ENCODE results near the gene BID. TPM values are rescaled to one million over a fixed set of nuclear protein-coding genes. Genes with fewer than 3 reads are reported as not detected.

BID gene
- polyA plus RNA-seq, 1 donor from 2014 or later, result 88.6 TPM

DNA sequence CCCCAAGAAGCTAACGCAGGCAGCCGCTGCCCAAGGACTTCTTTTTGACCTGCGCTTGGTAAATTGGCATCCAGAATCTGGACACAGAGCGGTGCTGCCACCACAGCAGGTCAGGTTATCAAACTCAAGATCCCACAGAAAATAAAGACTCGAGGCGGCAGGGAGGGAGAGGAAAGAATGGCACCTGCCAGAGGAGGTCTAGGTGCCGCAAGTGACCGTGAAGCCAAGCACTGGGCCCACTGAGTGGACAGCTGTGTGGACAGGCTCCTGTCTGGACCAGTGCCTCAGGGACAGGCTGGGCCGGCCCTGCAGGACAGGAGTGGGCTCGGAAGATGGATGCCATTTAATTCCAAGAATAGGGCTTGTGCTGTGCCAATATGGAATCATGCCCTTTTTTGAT is 27.4 kb downstream of the BID start:
- H3K9me3 ChIP-seq (ENCODE audit: low read length), result no peaks in the 10 kb centered on the region
- H3F3A ChIP-seq (ENCODE audit: insufficient read depth, low read length, poor library complexity, severe bottlenecking), result no peaks in the 10 kb centered on the region
- H3K4me2 ChIP-seq (ENCODE audit: low read length), result no peak overlapping the region
- H3K4me3 ChIP-seq (ENCODE audit: low read length), result no peak overlapping the region
- H3K36me3 ChIP-seq (ENCODE audit: insufficient read depth, low read length), result no peaks in the 10 kb centered on the region
- H3K79me2 ChIP-seq (replicated peaks; ENCODE audit: insufficient read depth, low read length), result no peaks in the 10 kb centered on the region
- no peaks in the 10 kb centered on the region for H3K27me3 ChIP-seq (ENCODE audit: insufficient read depth, low read depth, low read length)
- no peak overlapping the region for H2AFZ ChIP-seq (ENCODE audit: low read depth, low read length)
- H3K9me2 ChIP-seq (ENCODE audit: insufficient read depth, low read length), result no peaks in the 10 kb centered on the region
- no peak overlapping the region for H3K9ac ChIP-seq (ENCODE audit: low read length)
- H4K20me1 ChIP-seq (ENCODE audit: insufficient read depth), result no peaks in the 10 kb centered on the region
- no peak overlapping the region for H3K27ac ChIP-seq (ENCODE audit: low read length)
- TF ChIP-seq TAF1 (IDR thresholded peaks at IDR 0.05; ENCODE audit: low read depth) (no peak), MXI1 (conservative IDR thresholded peaks at IDR 0.05; ENCODE audit: poor library complexity, severe bottlenecking) (no peak)

DNA sequence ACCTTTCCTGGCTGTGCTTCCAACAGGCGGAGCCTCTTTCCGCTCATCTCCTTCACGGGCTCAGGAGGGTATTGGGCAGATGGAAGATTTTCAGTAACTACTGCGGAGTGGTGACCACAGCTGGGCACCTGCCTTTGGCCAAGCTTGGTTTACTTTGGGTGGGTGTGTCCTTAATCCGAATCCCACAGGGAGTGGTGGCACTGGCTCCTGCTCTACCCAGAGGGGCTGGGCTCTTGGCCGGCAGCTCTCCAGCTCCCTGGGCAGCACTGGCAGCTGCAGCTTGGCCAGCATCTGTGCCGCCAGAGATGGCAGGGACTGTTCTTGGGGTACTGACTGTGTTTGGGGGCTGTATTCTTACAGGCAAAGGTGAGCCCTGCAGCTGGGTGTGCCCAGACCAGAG is 29.8 kb downstream of the BID start:
- Histone ChIP-seq H3K27ac (ENCODE audit: low read length) (no peak overlapping the region), H3K27me3 (ENCODE audit: insufficient read depth, low read depth, low read length) (no peaks in the 10 kb centered on the region), H3K4me3 (ENCODE audit: low read length) (no peak overlapping the region), H3K4me2 (ENCODE audit: low read length) (no peak overlapping the region), H3F3A (ENCODE audit: insufficient read depth, low read length, poor library complexity, severe bottlenecking) (no peaks in the 10 kb centered on the region), H3K9me2 (ENCODE audit: insufficient read depth, low read length) (no peaks in the 10 kb centered on the region), H3K9me3 (ENCODE audit: low read length) (no peaks in the 10 kb centered on the region), H4K20me1 (ENCODE audit: insufficient read depth) (no peaks in the 10 kb centered on the region), H3K79me2 (replicated peaks; ENCODE audit: insufficient read depth, low read length) (no peaks in the 10 kb centered on the region), H2AFZ (ENCODE audit: low read depth, low read length) (no peak overlapping the region), H3K9ac (ENCODE audit: low read length) (no peak overlapping the region), H3K36me3 (ENCODE audit: insufficient read depth, low read length) (no peaks in the 10 kb centered on the region)
- TF ChIP-seq SMC3 (conservative IDR thresholded peaks at IDR 0.05; ENCODE audit: poor library complexity), result no peak
- TF ChIP-seq, protein P1, sequence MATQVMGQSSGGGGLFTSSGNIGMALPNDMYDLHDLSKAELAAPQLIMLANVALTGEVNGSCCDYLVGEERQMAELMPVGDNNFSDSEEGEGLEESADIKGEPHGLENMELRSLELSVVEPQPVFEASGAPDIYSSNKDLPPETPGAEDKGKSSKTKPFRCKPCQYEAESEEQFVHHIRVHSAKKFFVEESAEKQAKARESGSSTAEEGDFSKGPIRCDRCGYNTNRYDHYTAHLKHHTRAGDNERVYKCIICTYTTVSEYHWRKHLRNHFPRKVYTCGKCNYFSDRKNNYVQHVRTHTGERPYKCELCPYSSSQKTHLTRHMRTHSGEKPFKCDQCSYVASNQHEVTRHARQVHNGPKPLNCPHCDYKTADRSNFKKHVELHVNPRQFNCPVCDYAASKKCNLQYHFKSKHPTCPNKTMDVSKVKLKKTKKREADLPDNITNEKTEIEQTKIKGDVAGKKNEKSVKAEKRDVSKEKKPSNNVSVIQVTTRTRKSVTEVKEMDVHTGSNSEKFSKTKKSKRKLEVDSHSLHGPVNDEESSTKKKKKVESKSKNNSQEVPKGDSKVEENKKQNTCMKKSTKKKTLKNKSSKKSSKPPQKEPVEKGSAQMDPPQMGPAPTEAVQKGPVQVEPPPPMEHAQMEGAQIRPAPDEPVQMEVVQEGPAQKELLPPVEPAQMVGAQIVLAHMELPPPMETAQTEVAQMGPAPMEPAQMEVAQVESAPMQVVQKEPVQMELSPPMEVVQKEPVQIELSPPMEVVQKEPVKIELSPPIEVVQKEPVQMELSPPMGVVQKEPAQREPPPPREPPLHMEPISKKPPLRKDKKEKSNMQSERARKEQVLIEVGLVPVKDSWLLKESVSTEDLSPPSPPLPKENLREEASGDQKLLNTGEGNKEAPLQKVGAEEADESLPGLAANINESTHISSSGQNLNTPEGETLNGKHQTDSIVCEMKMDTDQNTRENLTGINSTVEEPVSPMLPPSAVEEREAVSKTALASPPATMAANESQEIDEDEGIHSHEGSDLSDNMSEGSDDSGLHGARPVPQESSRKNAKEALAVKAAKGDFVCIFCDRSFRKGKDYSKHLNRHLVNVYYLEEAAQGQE (IDR thresholded peaks at IDR 0.05; ENCODE audit: borderline replicate concordance), result no peak
- TF ChIP-seq MXI1 (conservative IDR thresholded peaks at IDR 0.05; ENCODE audit: poor library complexity, severe bottlenecking), result no peak
- no peak for TF ChIP-seq EP300 (conservative IDR thresholded peaks at IDR 0.05; ENCODE audit: poor library complexity, severe bottlenecking)
- no peak for TF ChIP-seq RAD21 (conservative IDR thresholded peaks at IDR 0.05)

DNA sequence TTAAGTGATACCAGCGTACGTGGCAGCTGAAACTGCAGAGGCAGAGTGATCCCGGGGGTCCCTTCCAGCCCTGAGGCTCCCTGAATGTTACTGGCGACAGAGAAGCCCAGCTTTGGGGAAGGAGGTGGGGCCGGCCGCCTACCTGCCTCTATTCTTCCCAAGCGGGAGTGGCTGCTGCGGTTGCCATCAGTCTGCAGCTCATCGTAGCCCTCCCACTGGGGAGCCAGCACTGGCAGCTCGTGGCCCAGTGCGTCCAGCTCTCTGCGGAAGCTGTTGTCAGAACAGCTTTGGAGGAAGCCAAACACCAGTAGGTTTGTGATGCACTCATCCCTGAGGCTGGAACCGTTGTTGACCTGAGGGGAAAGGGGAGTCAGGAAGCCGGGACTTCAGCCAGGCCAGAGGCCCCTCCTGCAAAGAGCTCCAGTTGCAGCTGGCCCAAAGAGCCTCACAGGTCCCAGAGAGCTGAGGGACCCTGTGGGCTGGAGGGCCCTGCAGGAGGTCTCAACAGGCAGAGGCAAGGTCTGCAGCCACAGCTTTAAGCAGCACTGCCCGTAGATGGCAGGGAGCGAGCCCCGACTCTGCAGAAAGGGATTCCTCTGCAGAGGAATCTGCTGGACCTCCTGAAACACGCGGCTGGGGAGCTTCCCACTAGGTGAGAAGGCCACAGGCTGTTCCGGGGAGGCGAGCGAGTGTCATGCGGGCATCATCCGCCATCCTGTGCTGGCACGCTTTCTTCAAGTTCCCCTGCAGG is 30.4 kb downstream of the BID start:
- H3F3A ChIP-seq (ENCODE audit: insufficient read depth, low read length, poor library complexity, severe bottlenecking), result no peaks in the 10 kb centered on the region
- H3K4me2 ChIP-seq (ENCODE audit: low read length), result no peak overlapping the region
- no peak overlapping the region for H2AFZ ChIP-seq (ENCODE audit: low read depth, low read length)
- H3K36me3 ChIP-seq (ENCODE audit: insufficient read depth, low read length), result no peaks in the 10 kb centered on the region
- no peaks in the 10 kb centered on the region for H3K9me2 ChIP-seq (ENCODE audit: insufficient read depth, low read length)
- H3K27ac ChIP-seq (ENCODE audit: low read length), result no peak overlapping the region
- TF ChIP-seq RAD21 (conservative IDR thresholded peaks at IDR 0.05) (no peak), TAF1 (IDR thresholded peaks at IDR 0.05; ENCODE audit: low read depth) (no peak), SMC3 (conservative IDR thresholded peaks at IDR 0.05; ENCODE audit: poor library complexity) (no peak), EZH2 (IDR thresholded peaks at IDR 0.05; ENCODE audit: borderline replicate concordance, insufficient read depth, low read length, poor library complexity, severe bottlenecking) (no peak), MXI1 (conservative IDR thresholded peaks at IDR 0.05; ENCODE audit: poor library complexity, severe bottlenecking) (no peak), POLR2AphosphoS5 (IDR thresholded peaks at IDR 0.05) (no peak), EP300 (conservative IDR thresholded peaks at IDR 0.05; ENCODE audit: poor library complexity, severe bottlenecking) (no peak)
- TF ChIP-seq, protein P1 (IDR thresholded peaks at IDR 0.05; ENCODE audit: borderline replicate concordance), result no peak
- TF ChIP-seq, protein P2, sequence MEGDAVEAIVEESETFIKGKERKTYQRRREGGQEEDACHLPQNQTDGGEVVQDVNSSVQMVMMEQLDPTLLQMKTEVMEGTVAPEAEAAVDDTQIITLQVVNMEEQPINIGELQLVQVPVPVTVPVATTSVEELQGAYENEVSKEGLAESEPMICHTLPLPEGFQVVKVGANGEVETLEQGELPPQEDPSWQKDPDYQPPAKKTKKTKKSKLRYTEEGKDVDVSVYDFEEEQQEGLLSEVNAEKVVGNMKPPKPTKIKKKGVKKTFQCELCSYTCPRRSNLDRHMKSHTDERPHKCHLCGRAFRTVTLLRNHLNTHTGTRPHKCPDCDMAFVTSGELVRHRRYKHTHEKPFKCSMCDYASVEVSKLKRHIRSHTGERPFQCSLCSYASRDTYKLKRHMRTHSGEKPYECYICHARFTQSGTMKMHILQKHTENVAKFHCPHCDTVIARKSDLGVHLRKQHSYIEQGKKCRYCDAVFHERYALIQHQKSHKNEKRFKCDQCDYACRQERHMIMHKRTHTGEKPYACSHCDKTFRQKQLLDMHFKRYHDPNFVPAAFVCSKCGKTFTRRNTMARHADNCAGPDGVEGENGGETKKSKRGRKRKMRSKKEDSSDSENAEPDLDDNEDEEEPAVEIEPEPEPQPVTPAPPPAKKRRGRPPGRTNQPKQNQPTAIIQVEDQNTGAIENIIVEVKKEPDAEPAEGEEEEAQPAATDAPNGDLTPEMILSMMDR (IDR thresholded peaks at IDR 0.05; ENCODE audit: poor library complexity, severe bottlenecking), result no peak
- H4K20me1 ChIP-seq (ENCODE audit: insufficient read depth), result no peaks in the 10 kb centered on the region
- H3K79me2 ChIP-seq (replicated peaks; ENCODE audit: insufficient read depth, low read length), result no peaks in the 10 kb centered on the region
- H3K27me3 ChIP-seq (ENCODE audit: insufficient read depth, low read depth, low read length), result no peaks in the 10 kb centered on the region
- no peak overlapping the region for H3K4me3 ChIP-seq (ENCODE audit: low read length)
- no peaks in the 10 kb centered on the region for H3K9me3 ChIP-seq (ENCODE audit: low read length)
- H3K9ac ChIP-seq (ENCODE audit: low read length), result no peak overlapping the region

Measured in neural cell (in vitro differentiated cells).